ENCODE data around the gene CRYGB.

CRYGB gene

DNA sequence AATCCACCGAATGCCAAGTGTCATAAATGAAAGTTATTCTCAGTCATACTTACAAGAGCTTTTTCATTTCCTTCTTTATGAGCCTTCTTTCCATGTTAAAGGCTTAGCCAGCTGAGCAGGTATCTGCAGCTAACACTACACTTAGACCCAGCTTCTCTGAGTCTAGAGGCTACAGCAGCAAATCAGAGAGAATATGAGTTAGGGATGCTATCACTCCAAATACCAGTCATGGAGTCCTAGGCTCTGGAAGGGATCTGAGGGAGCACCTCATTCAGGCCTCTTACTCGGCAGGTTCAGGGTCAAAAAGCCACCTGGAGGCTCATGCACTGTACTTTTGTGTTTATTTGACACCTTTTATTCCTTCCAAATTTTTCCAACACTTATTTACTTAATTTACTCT is 40.9 kb upstream of the CRYGB start:
- H3K4me3 ChIP-seq (ENCODE audit: low read depth, low read length) = no peak overlapping the region
- TF ChIP-seq, protein P1, sequence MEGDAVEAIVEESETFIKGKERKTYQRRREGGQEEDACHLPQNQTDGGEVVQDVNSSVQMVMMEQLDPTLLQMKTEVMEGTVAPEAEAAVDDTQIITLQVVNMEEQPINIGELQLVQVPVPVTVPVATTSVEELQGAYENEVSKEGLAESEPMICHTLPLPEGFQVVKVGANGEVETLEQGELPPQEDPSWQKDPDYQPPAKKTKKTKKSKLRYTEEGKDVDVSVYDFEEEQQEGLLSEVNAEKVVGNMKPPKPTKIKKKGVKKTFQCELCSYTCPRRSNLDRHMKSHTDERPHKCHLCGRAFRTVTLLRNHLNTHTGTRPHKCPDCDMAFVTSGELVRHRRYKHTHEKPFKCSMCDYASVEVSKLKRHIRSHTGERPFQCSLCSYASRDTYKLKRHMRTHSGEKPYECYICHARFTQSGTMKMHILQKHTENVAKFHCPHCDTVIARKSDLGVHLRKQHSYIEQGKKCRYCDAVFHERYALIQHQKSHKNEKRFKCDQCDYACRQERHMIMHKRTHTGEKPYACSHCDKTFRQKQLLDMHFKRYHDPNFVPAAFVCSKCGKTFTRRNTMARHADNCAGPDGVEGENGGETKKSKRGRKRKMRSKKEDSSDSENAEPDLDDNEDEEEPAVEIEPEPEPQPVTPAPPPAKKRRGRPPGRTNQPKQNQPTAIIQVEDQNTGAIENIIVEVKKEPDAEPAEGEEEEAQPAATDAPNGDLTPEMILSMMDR (IDR thresholded peaks at IDR 0.05; ENCODE audit: low read depth, low read length) = no peak
- no peak for TF ChIP-seq MYC (IDR thresholded peaks at IDR 0.05; ENCODE audit: low read depth, low read length)
- no peak for TF ChIP-seq POLR2A (IDR thresholded peaks at IDR 0.05; ENCODE audit: extremely low read depth, insufficient read length)
- no peak for TF ChIP-seq MAX (IDR thresholded peaks at IDR 0.05; ENCODE audit: low read depth, low read length)
- DNase-seq (ENCODE audit: low read depth) = no peak

- TF ChIP-seq MAX (IDR thresholded peaks at IDR 0.05; ENCODE audit: low read depth, low read length) (no peak), POLR2A (IDR thresholded peaks at IDR 0.05; ENCODE audit: extremely low read depth, insufficient read length) (no peak), MYC (IDR thresholded peaks at IDR 0.05; ENCODE audit: low read depth, low read length) (no peak)
- TF ChIP-seq, protein P1 (IDR thresholded peaks at IDR 0.05; ENCODE audit: low read depth, low read length) = no peak
- no peak for DNase-seq (ENCODE audit: low read depth)
- no peak overlapping the region for H3K4me3 ChIP-seq (ENCODE audit: low read depth, low read length)
These were observed 40.5 kb upstream of the CRYGB start for GRCh38 chr2:208186465-208186864.

DNA sequence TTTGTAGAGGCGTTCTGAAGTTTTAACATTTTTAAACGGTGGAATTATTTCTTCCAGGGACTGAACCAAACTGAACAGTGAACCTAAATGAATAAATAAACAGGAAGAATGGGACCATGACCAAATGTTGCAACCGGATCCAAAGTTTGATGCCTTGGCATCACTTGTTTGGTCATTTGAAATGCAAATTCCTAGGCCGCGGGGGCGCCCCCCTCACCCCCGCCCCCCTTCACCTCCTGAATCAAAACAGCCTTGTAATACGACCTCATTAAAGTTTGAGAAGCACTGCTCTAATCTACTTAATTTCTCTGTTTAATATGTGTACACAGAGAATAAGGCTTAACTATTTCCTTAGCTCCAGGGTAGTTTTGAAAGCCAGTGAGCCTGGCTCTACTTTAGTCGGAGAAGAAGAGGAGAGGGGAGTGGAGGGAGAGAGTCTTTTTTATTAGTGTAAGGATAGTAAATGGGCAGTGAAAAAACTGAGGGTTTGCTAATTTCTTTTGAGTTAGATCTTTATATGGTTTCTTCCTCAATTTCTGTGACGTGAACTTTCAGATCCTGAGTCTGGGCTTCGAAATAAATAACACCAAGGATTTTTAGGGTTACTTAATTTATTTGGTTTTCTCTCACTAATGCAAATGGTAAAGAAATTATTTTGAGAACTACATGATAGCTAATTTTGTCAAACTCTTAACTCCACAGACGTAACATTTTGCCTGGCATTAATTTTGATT is 38.2 kb upstream of the CRYGB start:
- no peak for DNase-seq (ENCODE audit: low read depth)
- no peak overlapping the region for H3K4me3 ChIP-seq (ENCODE audit: low read depth, low read length)
- TF ChIP-seq POLR2A (IDR thresholded peaks at IDR 0.05; ENCODE audit: extremely low read depth, insufficient read length) (no peak), MYC (IDR thresholded peaks at IDR 0.05; ENCODE audit: low read depth, low read length) (no peak), MAX (IDR thresholded peaks at IDR 0.05; ENCODE audit: low read depth, low read length) (no peak)
- TF ChIP-seq, protein P1 (IDR thresholded peaks at IDR 0.05; ENCODE audit: low read depth, low read length) = no peak

DNA sequence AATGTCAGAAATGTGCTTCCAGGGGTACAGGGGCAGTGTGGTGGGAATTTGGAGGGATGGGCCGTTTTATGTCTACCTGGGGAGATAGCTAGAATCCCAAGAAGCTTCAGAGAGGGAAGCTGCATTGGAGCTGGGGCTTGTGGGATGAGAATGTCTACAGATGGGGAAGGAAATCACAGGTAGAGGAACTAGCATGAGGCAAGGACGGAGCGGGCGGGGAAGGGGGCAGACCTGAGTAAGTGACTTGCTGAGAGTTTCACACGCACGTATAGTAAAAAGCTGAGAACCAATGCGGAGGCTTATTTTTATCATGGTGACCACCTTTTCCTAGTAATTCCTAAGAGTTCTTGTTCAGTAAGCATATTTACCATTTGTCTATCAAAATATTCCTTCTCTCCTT is 37.6 kb upstream of the CRYGB start:
- no peak overlapping the region for H3K4me3 ChIP-seq (ENCODE audit: low read depth, low read length)
- TF ChIP-seq MYC (IDR thresholded peaks at IDR 0.05; ENCODE audit: low read depth, low read length) (no peak), POLR2A (IDR thresholded peaks at IDR 0.05; ENCODE audit: extremely low read depth, insufficient read length) (no peak), MAX (IDR thresholded peaks at IDR 0.05; ENCODE audit: low read depth, low read length) (no peak)
- TF ChIP-seq, protein P1 (IDR thresholded peaks at IDR 0.05; ENCODE audit: low read depth, low read length) = no peak
- DNase-seq (ENCODE audit: low read depth) = no peak

- no peak for DNase-seq (ENCODE audit: low read depth)
- no peak overlapping the region for H3K4me3 ChIP-seq (ENCODE audit: low read depth, low read length)
- no peak for TF ChIP-seq MYC (IDR thresholded peaks at IDR 0.05; ENCODE audit: low read depth, low read length)
- no peak for TF ChIP-seq POLR2A (IDR thresholded peaks at IDR 0.05; ENCODE audit: extremely low read depth, insufficient read length)
- TF ChIP-seq, protein P1 (IDR thresholded peaks at IDR 0.05; ENCODE audit: low read depth, low read length) = no peak
- no peak for TF ChIP-seq MAX (IDR thresholded peaks at IDR 0.05; ENCODE audit: low read depth, low read length)
These were observed 36.9 kb upstream of the CRYGB start for GRCh38 chr2:208182835-208183234.
